ENCODE results near the gene KLK14. TPM values are rescaled to one million over a fixed set of nuclear protein-coding genes. Genes with fewer than 3 reads are reported as not detected.

The KLK14 gene
- total RNA-seq, 1 donor from 2014 or later = 1.5 TPM

- H3K27me3 Mint-ChIP-seq (ENCODE audit: unreplicated experiment) = peaks cover 6% of the 10 kb centered on the region
- TF ChIP-seq, protein P1, sequence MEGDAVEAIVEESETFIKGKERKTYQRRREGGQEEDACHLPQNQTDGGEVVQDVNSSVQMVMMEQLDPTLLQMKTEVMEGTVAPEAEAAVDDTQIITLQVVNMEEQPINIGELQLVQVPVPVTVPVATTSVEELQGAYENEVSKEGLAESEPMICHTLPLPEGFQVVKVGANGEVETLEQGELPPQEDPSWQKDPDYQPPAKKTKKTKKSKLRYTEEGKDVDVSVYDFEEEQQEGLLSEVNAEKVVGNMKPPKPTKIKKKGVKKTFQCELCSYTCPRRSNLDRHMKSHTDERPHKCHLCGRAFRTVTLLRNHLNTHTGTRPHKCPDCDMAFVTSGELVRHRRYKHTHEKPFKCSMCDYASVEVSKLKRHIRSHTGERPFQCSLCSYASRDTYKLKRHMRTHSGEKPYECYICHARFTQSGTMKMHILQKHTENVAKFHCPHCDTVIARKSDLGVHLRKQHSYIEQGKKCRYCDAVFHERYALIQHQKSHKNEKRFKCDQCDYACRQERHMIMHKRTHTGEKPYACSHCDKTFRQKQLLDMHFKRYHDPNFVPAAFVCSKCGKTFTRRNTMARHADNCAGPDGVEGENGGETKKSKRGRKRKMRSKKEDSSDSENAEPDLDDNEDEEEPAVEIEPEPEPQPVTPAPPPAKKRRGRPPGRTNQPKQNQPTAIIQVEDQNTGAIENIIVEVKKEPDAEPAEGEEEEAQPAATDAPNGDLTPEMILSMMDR (IDR thresholded peaks at IDR 0.05; ENCODE audit: partially characterized antibody, unreplicated experiment) = no peak
- no peak overlapping the region for H3K4me3 Mint-ChIP-seq (ENCODE audit: unreplicated experiment)
- no peaks in the 10 kb centered on the region for H3K4me1 Mint-ChIP-seq (ENCODE audit: low read depth, unreplicated experiment)
- no peaks in the 10 kb centered on the region for H3K9me3 Mint-ChIP-seq (ENCODE audit: unreplicated experiment)
- H3K27ac Mint-ChIP-seq (ENCODE audit: unreplicated experiment) = no peak overlapping the region
- DNase-seq = no peak
- no peaks in the 10 kb centered on the region for H3K36me3 Mint-ChIP-seq (ENCODE audit: unreplicated experiment)
These were observed 26.8 kb downstream of the KLK14 start for GRCh38 chr19:51055866-51056265.

- H3K9me3 Mint-ChIP-seq (ENCODE audit: unreplicated experiment) = no peaks in the 10 kb centered on the region
- H3K27me3 Mint-ChIP-seq (ENCODE audit: unreplicated experiment) = peaks cover 2% of the 10 kb centered on the region
- peaks cover 5% of the 10 kb centered on the region for H3K36me3 Mint-ChIP-seq (ENCODE audit: unreplicated experiment)
- H3K4me1 Mint-ChIP-seq (ENCODE audit: low read depth, unreplicated experiment) = peaks cover 2% of the 10 kb centered on the region
- TF ChIP-seq, protein P1 (IDR thresholded peaks at IDR 0.05; ENCODE audit: partially characterized antibody, unreplicated experiment) = no peak
- DNase-seq = no peak
- no peak overlapping the region for H3K27ac Mint-ChIP-seq (ENCODE audit: unreplicated experiment)
- no peak overlapping the region for H3K4me3 Mint-ChIP-seq (ENCODE audit: unreplicated experiment)
These were observed 35.7 kb downstream of the KLK14 start for GRCh38 chr19:51047031-51047335.

GRCh38 chr19:51044327-51044726, 38.4 kb downstream of the KLK14 start:
- Mint-ChIP-seq H3K27ac (ENCODE audit: unreplicated experiment) (no peak overlapping the region), H3K4me3 (ENCODE audit: unreplicated experiment) (no peak overlapping the region), H3K27me3 (ENCODE audit: unreplicated experiment) (peaks cover 2% of the 10 kb centered on the region), H3K36me3 (ENCODE audit: unreplicated experiment) (no peaks in the 10 kb centered on the region), H3K9me3 (ENCODE audit: unreplicated experiment) (no peaks in the 10 kb centered on the region), H3K4me1 (ENCODE audit: low read depth, unreplicated experiment) (peaks cover 2% of the 10 kb centered on the region)
- no peak for DNase-seq
- TF ChIP-seq, protein P1 (IDR thresholded peaks at IDR 0.05; ENCODE audit: partially characterized antibody, unreplicated experiment) = no peak

- DNase-seq = no peak
- Mint-ChIP-seq H3K36me3 (ENCODE audit: unreplicated experiment) (no peaks in the 10 kb centered on the region), H3K4me1 (ENCODE audit: low read depth, unreplicated experiment) (peaks cover 2% of the 10 kb centered on the region), H3K27me3 (ENCODE audit: unreplicated experiment) (peaks cover 2% of the 10 kb centered on the region), H3K27ac (ENCODE audit: unreplicated experiment) (no peak overlapping the region), H3K9me3 (ENCODE audit: unreplicated experiment) (no peaks in the 10 kb centered on the region), H3K4me3 (ENCODE audit: unreplicated experiment) (no peak overlapping the region)
- TF ChIP-seq, protein P1 (IDR thresholded peaks at IDR 0.05; ENCODE audit: partially characterized antibody, unreplicated experiment) = no peak
These were observed 39.2 kb downstream of the KLK14 start for GRCh38 chr19:51043497-51043896.

DNA sequence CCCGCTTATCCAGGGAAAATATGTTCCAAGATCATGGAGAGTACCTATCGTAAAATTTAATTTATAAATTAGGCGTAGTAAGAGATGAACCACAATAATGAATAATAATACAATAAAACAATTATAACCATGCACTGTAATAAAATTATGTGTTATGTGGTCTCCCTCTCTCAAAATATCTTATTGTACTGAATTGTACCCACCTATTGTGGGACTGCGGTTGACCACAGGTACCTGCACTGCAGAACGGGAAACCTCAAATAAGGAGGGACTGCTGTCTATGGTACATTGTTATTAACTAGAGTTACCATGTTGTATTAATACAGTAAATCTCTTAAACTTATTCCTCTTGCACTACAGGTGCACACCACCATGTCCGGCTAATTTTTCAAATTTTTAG, 42.5 kb downstream of the KLK14 start:
- no peaks in the 10 kb centered on the region for H3K9me3 Mint-ChIP-seq (ENCODE audit: unreplicated experiment)
- no peak overlapping the region for H3K4me3 Mint-ChIP-seq (ENCODE audit: unreplicated experiment)
- H3K27me3 Mint-ChIP-seq (ENCODE audit: unreplicated experiment) = no peaks in the 10 kb centered on the region
- DNase-seq = no peak
- H3K36me3 Mint-ChIP-seq (ENCODE audit: unreplicated experiment) = no peaks in the 10 kb centered on the region
- H3K27ac Mint-ChIP-seq (ENCODE audit: unreplicated experiment) = no peak overlapping the region
- H3K4me1 Mint-ChIP-seq (ENCODE audit: low read depth, unreplicated experiment) = no peaks in the 10 kb centered on the region
- TF ChIP-seq, protein P1 (IDR thresholded peaks at IDR 0.05; ENCODE audit: partially characterized antibody, unreplicated experiment) = no peak
